ENCODE measurements around the gene SLC4A11.
A peak's percentile ranks its signal among the peaks of the same experiment; 100 is the strongest.

Gene SLC4A11

GRCh38 chr20:3270051-3270450 is 31.1 kb upstream of the SLC4A11 start:
- peaks cover 30% of the 10 kb centered on the region for H3K36me3 Mint-ChIP-seq (ENCODE audit: low read depth)
- H3K27ac Mint-ChIP-seq = no peak overlapping the region
- no peaks in the 10 kb centered on the region for H3K27me3 Mint-ChIP-seq (ENCODE audit: low read depth, poor library complexity)
- H3K4me1 Mint-ChIP-seq = peaks cover 10% of the 10 kb centered on the region
- no peak for DNase-seq
- H3K4me3 Mint-ChIP-seq = no peak overlapping the region
- TF ChIP-seq, protein P1, sequence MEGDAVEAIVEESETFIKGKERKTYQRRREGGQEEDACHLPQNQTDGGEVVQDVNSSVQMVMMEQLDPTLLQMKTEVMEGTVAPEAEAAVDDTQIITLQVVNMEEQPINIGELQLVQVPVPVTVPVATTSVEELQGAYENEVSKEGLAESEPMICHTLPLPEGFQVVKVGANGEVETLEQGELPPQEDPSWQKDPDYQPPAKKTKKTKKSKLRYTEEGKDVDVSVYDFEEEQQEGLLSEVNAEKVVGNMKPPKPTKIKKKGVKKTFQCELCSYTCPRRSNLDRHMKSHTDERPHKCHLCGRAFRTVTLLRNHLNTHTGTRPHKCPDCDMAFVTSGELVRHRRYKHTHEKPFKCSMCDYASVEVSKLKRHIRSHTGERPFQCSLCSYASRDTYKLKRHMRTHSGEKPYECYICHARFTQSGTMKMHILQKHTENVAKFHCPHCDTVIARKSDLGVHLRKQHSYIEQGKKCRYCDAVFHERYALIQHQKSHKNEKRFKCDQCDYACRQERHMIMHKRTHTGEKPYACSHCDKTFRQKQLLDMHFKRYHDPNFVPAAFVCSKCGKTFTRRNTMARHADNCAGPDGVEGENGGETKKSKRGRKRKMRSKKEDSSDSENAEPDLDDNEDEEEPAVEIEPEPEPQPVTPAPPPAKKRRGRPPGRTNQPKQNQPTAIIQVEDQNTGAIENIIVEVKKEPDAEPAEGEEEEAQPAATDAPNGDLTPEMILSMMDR (IDR thresholded peaks at IDR 0.05) = no peak
- H3K9me3 Mint-ChIP-seq = no peaks in the 10 kb centered on the region

- H3K27ac Mint-ChIP-seq = no peak overlapping the region
- TF ChIP-seq, protein P1 (IDR thresholded peaks at IDR 0.05) = no peak
- DNase-seq = no peak
- H3K4me3 Mint-ChIP-seq = no peak overlapping the region
- peaks cover 4% of the 10 kb centered on the region for H3K9me3 Mint-ChIP-seq
- H3K27me3 Mint-ChIP-seq (ENCODE audit: low read depth, poor library complexity) = peaks cover 7% of the 10 kb centered on the region
- no peaks in the 10 kb centered on the region for H3K4me1 Mint-ChIP-seq
- peaks cover 61% of the 10 kb centered on the region for H3K36me3 Mint-ChIP-seq (ENCODE audit: low read depth)
These were observed 23.6 kb upstream of the SLC4A11 start for GRCh38 chr20:3262566-3262965.

DNA sequence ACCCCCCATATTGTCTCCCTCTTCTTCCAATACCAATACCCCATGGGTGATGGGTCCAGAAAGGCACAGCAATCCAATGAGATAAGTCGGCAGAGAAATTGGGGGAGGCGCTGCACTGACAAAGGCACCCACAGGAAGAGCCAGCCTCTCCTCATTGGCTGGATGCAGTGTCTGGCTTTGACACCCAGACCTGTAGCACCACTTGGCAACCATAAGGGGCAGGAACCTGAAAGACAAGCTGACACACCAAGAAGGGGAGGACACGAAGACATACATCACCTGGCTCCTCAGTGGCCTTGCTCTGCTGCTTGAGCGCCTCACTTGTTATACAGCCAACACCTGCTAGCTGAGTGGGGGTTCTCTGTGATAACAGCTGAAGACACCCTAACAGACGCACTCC is 19.4 kb upstream of the SLC4A11 start:
- Mint-ChIP-seq H3K27me3 (ENCODE audit: low read depth, poor library complexity) (peaks cover 7% of the 10 kb centered on the region), H3K4me3 (no peak overlapping the region), H3K9me3 (peaks cover 4% of the 10 kb centered on the region), H3K36me3 (ENCODE audit: low read depth) (peaks cover 52% of the 10 kb centered on the region), H3K4me1 (no peaks in the 10 kb centered on the region), H3K27ac (no peak overlapping the region)
- TF ChIP-seq, protein P1 (IDR thresholded peaks at IDR 0.05) = no peak
- DNase-seq = no peak

DNA sequence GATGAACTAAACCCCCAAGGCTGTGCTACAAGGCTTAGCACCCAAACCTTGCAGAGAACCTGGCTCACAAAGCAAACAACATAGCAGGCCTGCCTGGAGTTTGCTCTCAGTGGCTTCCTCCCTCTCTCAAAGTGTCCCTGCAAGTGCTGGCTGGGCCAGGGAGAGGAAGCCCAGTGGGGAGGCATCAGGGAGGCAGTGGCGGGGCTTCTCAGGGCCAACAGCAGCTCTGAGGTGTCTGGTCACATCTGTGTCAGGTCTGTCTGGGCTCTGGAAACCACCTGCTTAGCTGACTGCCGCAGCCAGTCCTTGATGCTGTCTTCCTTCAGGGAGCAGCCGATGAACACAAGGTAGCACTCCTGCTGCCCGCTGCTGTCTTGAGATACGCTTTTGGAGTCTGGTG is 16.7 kb upstream of the SLC4A11 start:
- DNase-seq = no peak
- Mint-ChIP-seq H3K27ac (no peak overlapping the region), H3K9me3 (no peaks in the 10 kb centered on the region), H3K4me1 (no peaks in the 10 kb centered on the region), H3K36me3 (ENCODE audit: low read depth) (peaks cover 37% of the 10 kb centered on the region), H3K4me3 (no peak overlapping the region), H3K27me3 (ENCODE audit: low read depth, poor library complexity) (peaks cover 13% of the 10 kb centered on the region)
- TF ChIP-seq, protein P1 (IDR thresholded peaks at IDR 0.05) = no peak

DNA sequence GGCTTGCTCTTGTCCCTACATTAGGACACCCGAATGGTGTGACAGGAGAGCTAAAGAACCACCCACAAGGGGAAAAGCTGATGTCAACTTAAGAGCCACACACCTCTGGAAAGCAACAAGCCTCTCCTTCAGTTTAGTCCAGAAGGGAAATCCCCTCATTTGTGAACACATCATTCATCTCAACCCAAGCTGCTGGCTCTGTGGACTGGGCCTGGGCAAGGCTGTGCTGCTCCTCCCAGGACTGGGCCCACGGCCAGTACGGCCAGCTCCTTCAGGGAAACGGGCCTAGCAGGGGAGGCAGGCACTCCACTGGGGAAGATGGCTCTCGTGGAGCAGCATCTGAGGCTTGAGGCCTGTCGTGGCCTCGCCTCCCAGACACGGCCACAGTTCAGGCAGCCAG is 12.8 kb upstream of the SLC4A11 start:
- Mint-ChIP-seq H3K27ac (no peak overlapping the region), H3K4me3 (no peak overlapping the region), H3K36me3 (ENCODE audit: low read depth) (peaks cover 18% of the 10 kb centered on the region), H3K9me3 (no peaks in the 10 kb centered on the region), H3K27me3 (ENCODE audit: low read depth, poor library complexity) (peaks cover 48% of the 10 kb centered on the region), H3K4me1 (peaks cover 8% of the 10 kb centered on the region)
- DNase-seq = no peak
- TF ChIP-seq, protein P1 (IDR thresholded peaks at IDR 0.05) = no peak

GRCh38 chr20:3250091-3250504 is 11.1 kb upstream of the SLC4A11 start:
- Mint-ChIP-seq H3K4me3 (peak overlapping the region; percentile 18), H3K27me3 (ENCODE audit: low read depth, poor library complexity) (peaks cover 63% of the 10 kb centered on the region), H3K9me3 (no peaks in the 10 kb centered on the region), H3K36me3 (ENCODE audit: low read depth) (peaks cover 13% of the 10 kb centered on the region), H3K27ac (no peak overlapping the region), H3K4me1 (peaks cover 8% of the 10 kb centered on the region)
- TF ChIP-seq, protein P1 (IDR thresholded peaks at IDR 0.05) = peak; percentile 55
- peak; percentile 57 for DNase-seq

All from nephron progenitor cell (in vitro differentiated cells).